HCT116 (cell line): Measurements from ENCODE around the gene SKI.

Experiments
- CEBPB ChIP-seq: IDR thresholded peaks from 2 replicates; pipeline ENCODE4 v1.6.1; 2012; ENCODE audit warnings: low read depth
- ELF1 ChIP-seq: IDR thresholded peaks from 2 replicates; pipeline ENCODE4 v1.6.1; 2012; ENCODE audit warnings: low read depth, borderline replicate concordance
- EZH2 ChIP-seq: fragments of 200-600 bp; sonication (generic); IDR thresholded peaks from 2 replicates; pipeline ENCODE4 v1.6.1; 2017; ENCODE audit warnings: antibody characterized with exemption, mixed run types
- EZH2phosphoT487 ChIP-seq: fragments of 200-600 bp; IDR thresholded peaks from 2 replicates; pipeline ENCODE4 v1.6.1; 2018; ENCODE audit warnings: antibody characterized with exemption, borderline replicate concordance
- JUND ChIP-seq: IDR thresholded peaks from 2 replicates; pipeline ENCODE4 v1.6.1; 2012
- POLR2A ChIP-seq: IDR thresholded peaks from 2 replicates; pipeline ENCODE4 v1.7.0; 2011; ENCODE audit warnings: borderline replicate concordance; ENCODE audit not compliant: insufficient read depth, insufficient read length; ENCODE audit errors: extremely low read depth
- POLR2AphosphoS5 ChIP-seq: IDR thresholded peaks from 2 replicates; pipeline ENCODE4 v1.6.1; 2011; ENCODE audit warnings: mild to moderate bottlenecking, low read depth, low read length, moderate library complexity
- TCF7L2 ChIP-seq: IDR thresholded peaks from 2 replicates; pipeline ENCODE4 v1.7.0; 2011; ENCODE audit warnings: borderline replicate concordance, inconsistent platforms; ENCODE audit not compliant: insufficient read depth, insufficient read length; ENCODE audit errors: extremely low read depth
- TF ChIP-seq, protein P1 (sequence below), 3 experiments: fragments of 200-600 bp in 1 of 3; sonication (generic) in 1 of 3; IDR thresholded peaks in 2 of 3; conservative IDR thresholded peaks in 1 of 3; 2 replicates each; pipeline ENCODE4 v1.5.1; 2012 to 2017; ENCODE audit warnings: low read depth in 2 of 3, low read length in 2 of 3, antibody characterized with exemption in 1 of 3, borderline replicate concordance in 1 of 3, control low read depth in 1 of 3, mild to moderate bottlenecking in 1 of 3, mixed read lengths in 1 of 3, mixed run types in 1 of 3, moderate library complexity in 1 of 3; ENCODE audit not compliant: insufficient read depth in 1 of 3
- TF ChIP-seq, protein P2 (sequence below): IDR thresholded peaks from 2 replicates; pipeline ENCODE4 v1.6.1; 2011; ENCODE audit warnings: mild to moderate bottlenecking, low read length, moderate library complexity; ENCODE audit not compliant: insufficient replicate concordance; ENCODE audit errors: extremely low read depth

DNA sequence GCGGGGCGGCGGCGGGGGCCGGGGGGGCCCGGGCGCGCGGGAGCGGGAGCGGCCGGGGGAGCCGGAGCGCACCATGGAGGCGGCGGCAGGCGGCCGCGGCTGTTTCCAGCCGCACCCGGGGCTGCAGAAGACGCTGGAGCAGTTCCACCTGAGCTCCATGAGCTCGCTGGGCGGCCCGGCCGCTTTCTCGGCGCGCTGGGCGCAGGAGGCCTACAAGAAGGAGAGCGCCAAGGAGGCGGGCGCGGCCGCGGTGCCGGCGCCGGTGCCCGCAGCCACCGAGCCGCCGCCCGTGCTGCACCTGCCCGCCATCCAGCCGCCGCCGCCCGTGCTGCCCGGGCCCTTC is 546 bp downstream of the SKI start:
- no peak for TF ChIP-seq EZH2phosphoT487
- TF ChIP-seq, protein P1, sequence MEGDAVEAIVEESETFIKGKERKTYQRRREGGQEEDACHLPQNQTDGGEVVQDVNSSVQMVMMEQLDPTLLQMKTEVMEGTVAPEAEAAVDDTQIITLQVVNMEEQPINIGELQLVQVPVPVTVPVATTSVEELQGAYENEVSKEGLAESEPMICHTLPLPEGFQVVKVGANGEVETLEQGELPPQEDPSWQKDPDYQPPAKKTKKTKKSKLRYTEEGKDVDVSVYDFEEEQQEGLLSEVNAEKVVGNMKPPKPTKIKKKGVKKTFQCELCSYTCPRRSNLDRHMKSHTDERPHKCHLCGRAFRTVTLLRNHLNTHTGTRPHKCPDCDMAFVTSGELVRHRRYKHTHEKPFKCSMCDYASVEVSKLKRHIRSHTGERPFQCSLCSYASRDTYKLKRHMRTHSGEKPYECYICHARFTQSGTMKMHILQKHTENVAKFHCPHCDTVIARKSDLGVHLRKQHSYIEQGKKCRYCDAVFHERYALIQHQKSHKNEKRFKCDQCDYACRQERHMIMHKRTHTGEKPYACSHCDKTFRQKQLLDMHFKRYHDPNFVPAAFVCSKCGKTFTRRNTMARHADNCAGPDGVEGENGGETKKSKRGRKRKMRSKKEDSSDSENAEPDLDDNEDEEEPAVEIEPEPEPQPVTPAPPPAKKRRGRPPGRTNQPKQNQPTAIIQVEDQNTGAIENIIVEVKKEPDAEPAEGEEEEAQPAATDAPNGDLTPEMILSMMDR (IDR thresholded peaks at IDR 0.05 in 2 of 3, conservative IDR thresholded peaks at IDR 0.05 in 1 of 3; ENCODE audit: borderline replicate concordance in 1 of 3, insufficient read depth in 1 of 3, low read depth in 2 of 3, low read length in 2 of 3): no peak
- no peak for TF ChIP-seq POLR2AphosphoS5
- TF ChIP-seq CEBPB: no peak
- TF ChIP-seq EZH2: no peak
- TF ChIP-seq, protein P2, sequence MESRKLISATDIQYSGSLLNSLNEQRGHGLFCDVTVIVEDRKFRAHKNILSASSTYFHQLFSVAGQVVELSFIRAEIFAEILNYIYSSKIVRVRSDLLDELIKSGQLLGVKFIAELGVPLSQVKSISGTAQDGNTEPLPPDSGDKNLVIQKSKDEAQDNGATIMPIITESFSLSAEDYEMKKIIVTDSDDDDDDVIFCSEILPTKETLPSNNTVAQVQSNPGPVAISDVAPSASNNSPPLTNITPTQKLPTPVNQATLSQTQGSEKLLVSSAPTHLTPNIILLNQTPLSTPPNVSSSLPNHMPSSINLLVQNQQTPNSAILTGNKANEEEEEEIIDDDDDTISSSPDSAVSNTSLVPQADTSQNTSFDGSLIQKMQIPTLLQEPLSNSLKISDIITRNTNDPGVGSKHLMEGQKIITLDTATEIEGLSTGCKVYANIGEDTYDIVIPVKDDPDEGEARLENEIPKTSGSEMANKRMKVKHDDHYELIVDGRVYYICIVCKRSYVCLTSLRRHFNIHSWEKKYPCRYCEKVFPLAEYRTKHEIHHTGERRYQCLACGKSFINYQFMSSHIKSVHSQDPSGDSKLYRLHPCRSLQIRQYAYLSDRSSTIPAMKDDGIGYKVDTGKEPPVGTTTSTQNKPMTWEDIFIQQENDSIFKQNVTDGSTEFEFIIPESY: no peak
- no peak for TF ChIP-seq TCF7L2
- TF ChIP-seq POLR2A: no peak
- no peak for TF ChIP-seq JUND
- no peak for TF ChIP-seq ELF1
